ENCODE results near the gene SNX2.

The SNX2 gene

GRCh38 chr5:122774519-122774860, 390 bp upstream of the SNX2 start:
- TF ChIP-seq EZH2phosphoT487 (IDR thresholded peaks at IDR 0.05; ENCODE audit: borderline replicate concordance): no peak
- no peak for TF ChIP-seq CTCF (conservative IDR thresholded peaks at IDR 0.05; ENCODE audit: low read length)
- H2AFZ ChIP-seq (ENCODE audit: low read length): peak overlapping the region; percentile 95
- H3K79me2 ChIP-seq (ENCODE audit: insufficient read depth, low read length): peaks cover 35% of the 10 kb centered on the region
- peak overlapping the region; percentile 92 for H3K9ac ChIP-seq (ENCODE audit: low read depth, low read length, poor library complexity, severe bottlenecking)
- H3K4me3 ChIP-seq (ENCODE audit: low read length, poor library complexity, severe bottlenecking): peak overlapping the region; percentile 94
- peaks cover 22% of the 10 kb centered on the region for H4K20me1 ChIP-seq (ENCODE audit: insufficient read depth, low read length, poor library complexity, severe bottlenecking)
- no peaks in the 10 kb centered on the region for H3K9me2 ChIP-seq (replicated peaks; ENCODE audit: low read depth, low read length)
- H3K4me1 ChIP-seq (ENCODE audit: insufficient read depth, low read length, poor library complexity, severe bottlenecking): peaks cover 3% of the 10 kb centered on the region
- H3K36me3 ChIP-seq (ENCODE audit: insufficient read depth, low read length): no peaks in the 10 kb centered on the region
- no peaks in the 10 kb centered on the region for H3K27me3 ChIP-seq (ENCODE audit: insufficient read depth, low read length, poor library complexity, severe bottlenecking)
- H3F3A ChIP-seq (ENCODE audit: low read depth): no peaks in the 10 kb centered on the region
- H3K9me3 ChIP-seq (ENCODE audit: insufficient read depth, low read depth, low read length): no peaks in the 10 kb centered on the region
- H3K4me2 ChIP-seq (ENCODE audit: low read depth, low read length, poor library complexity, severe bottlenecking): peak overlapping the region; percentile 57

GRCh38 chr5:122775550-122776542, 966 bp downstream of the SNX2 start:
- peak overlapping the region; percentile 68 for H2AFZ ChIP-seq (ENCODE audit: low read length)

GRCh38 chr5:122778157-122778556, 3.3 kb downstream of the SNX2 start:
- Histone ChIP-seq H3K9ac (ENCODE audit: low read depth, low read length, poor library complexity, severe bottlenecking) (no peak overlapping the region), H3K4me3 (ENCODE audit: low read length, poor library complexity, severe bottlenecking) (peak overlapping the region; percentile 94), H3K9me3 (ENCODE audit: insufficient read depth, low read depth, low read length) (no peaks in the 10 kb centered on the region), H3K9me2 (replicated peaks; ENCODE audit: low read depth, low read length) (no peaks in the 10 kb centered on the region), H3K27me3 (ENCODE audit: insufficient read depth, low read length, poor library complexity, severe bottlenecking) (no peaks in the 10 kb centered on the region), H3F3A (ENCODE audit: low read depth) (no peaks in the 10 kb centered on the region), H3K36me3 (ENCODE audit: insufficient read depth, low read length) (no peaks in the 10 kb centered on the region), H2AFZ (ENCODE audit: low read length) (no peak overlapping the region), H3K4me2 (ENCODE audit: low read depth, low read length, poor library complexity, severe bottlenecking) (peak overlapping the region; percentile 88), H3K4me1 (ENCODE audit: insufficient read depth, low read length, poor library complexity, severe bottlenecking) (peaks cover 3% of the 10 kb centered on the region), H4K20me1 (ENCODE audit: insufficient read depth, low read length, poor library complexity, severe bottlenecking) (peaks cover 22% of the 10 kb centered on the region), H3K79me2 (ENCODE audit: insufficient read depth, low read length) (peaks cover 52% of the 10 kb centered on the region)
- TF ChIP-seq EZH2phosphoT487 (IDR thresholded peaks at IDR 0.05; ENCODE audit: borderline replicate concordance) (no peak), CTCF (conservative IDR thresholded peaks at IDR 0.05; ENCODE audit: low read length) (no peak)

More at GRCh38 chr5:122775550-122776542, 966 bp downstream of the SNX2 start:
- peaks cover 3% of the 10 kb centered on the region for H3K4me1 ChIP-seq (ENCODE audit: insufficient read depth, low read length, poor library complexity, severe bottlenecking)
- H3F3A ChIP-seq (ENCODE audit: low read depth): no peaks in the 10 kb centered on the region
- H3K4me3 ChIP-seq (ENCODE audit: low read length, poor library complexity, severe bottlenecking): peak overlapping the region; percentile 94
- H3K9me3 ChIP-seq (ENCODE audit: insufficient read depth, low read depth, low read length): no peaks in the 10 kb centered on the region
- H3K9ac ChIP-seq (ENCODE audit: low read depth, low read length, poor library complexity, severe bottlenecking): peak overlapping the region; percentile 92
- H3K27me3 ChIP-seq (ENCODE audit: insufficient read depth, low read length, poor library complexity, severe bottlenecking): no peaks in the 10 kb centered on the region
- H4K20me1 ChIP-seq (ENCODE audit: insufficient read depth, low read length, poor library complexity, severe bottlenecking): peaks cover 22% of the 10 kb centered on the region
- no peaks in the 10 kb centered on the region for H3K9me2 ChIP-seq (replicated peaks; ENCODE audit: low read depth, low read length)
- H3K4me2 ChIP-seq (ENCODE audit: low read depth, low read length, poor library complexity, severe bottlenecking): peak overlapping the region; percentile 88
- no peak for TF ChIP-seq CTCF (conservative IDR thresholded peaks at IDR 0.05; ENCODE audit: low read length)
- no peak for TF ChIP-seq EZH2phosphoT487 (IDR thresholded peaks at IDR 0.05; ENCODE audit: borderline replicate concordance)
- no peaks in the 10 kb centered on the region for H3K36me3 ChIP-seq (ENCODE audit: insufficient read depth, low read length)
- H3K79me2 ChIP-seq (ENCODE audit: insufficient read depth, low read length): peaks cover 47% of the 10 kb centered on the region

Data from Loucy (cell line).